HEK293 (cell line): Measurements from ENCODE around the gene FSIP1.

Source experiments
- BCL11A ChIP-seq: fragments of 450-650 bp; formaldehyde crosslinking; IDR thresholded peaks from 2 replicates; pipeline ENCODE4 v1.5.1; 2016; ENCODE audit warnings: low read depth, missing biosample characterization, missing genetic modification characterization
- RBAK ChIP-seq: fragments of 450-650 bp; formaldehyde crosslinking; IDR thresholded peaks from 2 replicates; pipeline ENCODE4 v1.5.1; 2016; ENCODE audit warnings: missing biosample characterization, missing genetic modification characterization
- ZBTB8A ChIP-seq: fragments of 450-650 bp; formaldehyde crosslinking; IDR thresholded peaks from 2 replicates; pipeline ENCODE4 v1.5.1; 2016; ENCODE audit warnings: missing biosample characterization, missing genetic modification characterization
- ZNF214 ChIP-seq: fragments of 450-650 bp; formaldehyde crosslinking; IDR thresholded peaks from 2 replicates; pipeline ENCODE4 v1.5.1; 2017; ENCODE audit warnings: missing biosample characterization, mild to moderate bottlenecking, missing genetic modification characterization, borderline replicate concordance
- ZNF23 ChIP-seq: fragments of 450-650 bp; formaldehyde crosslinking; IDR thresholded peaks from 2 replicates; pipeline ENCODE4 v1.5.1; 2016; ENCODE audit warnings: missing biosample characterization, missing genetic modification characterization, borderline replicate concordance
- ZNF324 ChIP-seq: fragments of 450-650 bp; formaldehyde crosslinking; IDR thresholded peaks from 2 replicates; pipeline ENCODE4 v1.5.1; 2016; ENCODE audit warnings: missing biosample characterization, missing genetic modification characterization
- TF ChIP-seq, protein P1 (sequence below): fragments of 450-650 bp; formaldehyde crosslinking; IDR thresholded peaks from 2 replicates; pipeline ENCODE4 v1.5.1; 2016; ENCODE audit warnings: missing biosample characterization, missing genetic modification characterization
- TF ChIP-seq, protein P2 (sequence below): fragments of 450-650 bp; formaldehyde crosslinking; IDR thresholded peaks from 2 replicates; pipeline ENCODE4 v1.5.1; 2016; ENCODE audit warnings: missing biosample characterization, missing genetic modification characterization
- TF ChIP-seq, protein P3 (sequence below): fragments of 450-650 bp; IDR thresholded peaks from 2 replicates; pipeline ENCODE4 v1.5.1; 2018; ENCODE audit warnings: missing biosample characterization, mild to moderate bottlenecking, missing genetic modification characterization

GRCh38 chr15:39761006-39761405 is 21.6 kb downstream of the FSIP1 start:
- TF ChIP-seq ZNF214: no peak
- TF ChIP-seq, protein P1, sequence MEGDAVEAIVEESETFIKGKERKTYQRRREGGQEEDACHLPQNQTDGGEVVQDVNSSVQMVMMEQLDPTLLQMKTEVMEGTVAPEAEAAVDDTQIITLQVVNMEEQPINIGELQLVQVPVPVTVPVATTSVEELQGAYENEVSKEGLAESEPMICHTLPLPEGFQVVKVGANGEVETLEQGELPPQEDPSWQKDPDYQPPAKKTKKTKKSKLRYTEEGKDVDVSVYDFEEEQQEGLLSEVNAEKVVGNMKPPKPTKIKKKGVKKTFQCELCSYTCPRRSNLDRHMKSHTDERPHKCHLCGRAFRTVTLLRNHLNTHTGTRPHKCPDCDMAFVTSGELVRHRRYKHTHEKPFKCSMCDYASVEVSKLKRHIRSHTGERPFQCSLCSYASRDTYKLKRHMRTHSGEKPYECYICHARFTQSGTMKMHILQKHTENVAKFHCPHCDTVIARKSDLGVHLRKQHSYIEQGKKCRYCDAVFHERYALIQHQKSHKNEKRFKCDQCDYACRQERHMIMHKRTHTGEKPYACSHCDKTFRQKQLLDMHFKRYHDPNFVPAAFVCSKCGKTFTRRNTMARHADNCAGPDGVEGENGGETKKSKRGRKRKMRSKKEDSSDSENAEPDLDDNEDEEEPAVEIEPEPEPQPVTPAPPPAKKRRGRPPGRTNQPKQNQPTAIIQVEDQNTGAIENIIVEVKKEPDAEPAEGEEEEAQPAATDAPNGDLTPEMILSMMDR: no peak
- no peak for TF ChIP-seq BCL11A (tag by site-specific recombination)
- no peak for TF ChIP-seq RBAK (tag by site-specific recombination)
- no peak for TF ChIP-seq ZBTB8A (tag by site-specific recombination)
- TF ChIP-seq ZNF324 (tag by site-specific recombination): no peak
- TF ChIP-seq, protein P2, sequence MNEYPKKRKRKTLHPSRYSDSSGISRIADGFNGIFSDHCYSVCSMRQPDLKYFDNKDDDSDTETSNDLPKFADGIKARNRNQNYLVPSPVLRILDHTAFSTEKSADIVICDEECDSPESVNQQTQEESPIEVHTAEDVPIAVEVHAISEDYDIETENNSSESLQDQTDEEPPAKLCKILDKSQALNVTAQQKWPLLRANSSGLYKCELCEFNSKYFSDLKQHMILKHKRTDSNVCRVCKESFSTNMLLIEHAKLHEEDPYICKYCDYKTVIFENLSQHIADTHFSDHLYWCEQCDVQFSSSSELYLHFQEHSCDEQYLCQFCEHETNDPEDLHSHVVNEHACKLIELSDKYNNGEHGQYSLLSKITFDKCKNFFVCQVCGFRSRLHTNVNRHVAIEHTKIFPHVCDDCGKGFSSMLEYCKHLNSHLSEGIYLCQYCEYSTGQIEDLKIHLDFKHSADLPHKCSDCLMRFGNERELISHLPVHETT (tag by site-specific recombination): no peak
- no peak for TF ChIP-seq ZNF23 (tag by site-specific recombination)
- TF ChIP-seq, protein P3, sequence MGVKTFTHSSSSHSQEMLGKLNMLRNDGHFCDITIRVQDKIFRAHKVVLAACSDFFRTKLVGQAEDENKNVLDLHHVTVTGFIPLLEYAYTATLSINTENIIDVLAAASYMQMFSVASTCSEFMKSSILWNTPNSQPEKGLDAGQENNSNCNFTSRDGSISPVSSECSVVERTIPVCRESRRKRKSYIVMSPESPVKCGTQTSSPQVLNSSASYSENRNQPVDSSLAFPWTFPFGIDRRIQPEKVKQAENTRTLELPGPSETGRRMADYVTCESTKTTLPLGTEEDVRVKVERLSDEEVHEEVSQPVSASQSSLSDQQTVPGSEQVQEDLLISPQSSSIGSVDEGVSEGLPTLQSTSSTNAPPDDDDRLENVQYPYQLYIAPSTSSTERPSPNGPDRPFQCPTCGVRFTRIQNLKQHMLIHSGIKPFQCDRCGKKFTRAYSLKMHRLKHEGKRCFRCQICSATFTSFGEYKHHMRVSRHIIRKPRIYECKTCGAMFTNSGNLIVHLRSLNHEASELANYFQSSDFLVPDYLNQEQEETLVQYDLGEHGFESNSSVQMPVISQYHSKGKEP (tag by site-specific recombination): no peak
